Measurements from ENCODE around the gene LRP1-AS.
A peak's percentile ranks its signal among the peaks of the same experiment; 100 is the strongest.

- TF ChIP-seq CTCF (IDR thresholded peaks at IDR 0.05; ENCODE audit: insufficient read depth, low read depth, low read length): peak; percentile 60
- TF ChIP-seq EZH2 (IDR thresholded peaks at IDR 0.05; ENCODE audit: insufficient read depth, low read length): no peak
Observed at GRCh38 chr12:57112492-57113294, 34.7 kb downstream of the LRP1-AS start.
